ENCODE results near the gene NUP155. TPM values are rescaled to one million over a fixed set of nuclear protein-coding genes. Genes with fewer than 3 reads are reported as not detected.
"Not testable (repeated sequence)": the region's sequence is repeated elsewhere in the genome, so short reads cannot be mapped to it uniquely, and the experiment has no call there.

NUP155 gene
- total and polyA plus RNA-seq, 7 experiments from 2014 or later: 18.7 to 51.2 (median 24.7) TPM

DNA sequence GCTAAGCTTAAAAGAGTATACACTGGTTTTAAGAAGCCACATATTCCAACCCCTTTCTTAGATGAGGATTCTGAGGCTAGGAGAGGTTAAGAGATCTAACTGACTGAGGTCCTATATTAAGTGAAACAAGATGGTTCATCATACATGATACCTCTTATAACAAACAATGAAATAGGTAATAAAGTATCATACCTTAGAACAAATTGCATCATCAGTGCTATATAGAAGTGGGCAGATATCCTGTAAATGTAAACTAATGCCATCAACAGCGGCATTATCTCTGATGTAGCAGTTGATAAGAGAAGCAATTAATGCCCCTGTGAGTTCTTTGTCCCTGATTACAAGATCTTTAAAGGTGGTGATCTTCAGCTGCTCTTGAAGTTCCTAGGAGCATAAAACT is 60.5 kb downstream of the NUP155 start:
- Mint-ChIP-seq H3K4me1 (no peaks in the 10 kb centered on the region), H3K27me3 (no peaks in the 10 kb centered on the region), H3K36me3 (peaks cover 9 to 45% (median 37%) of the 10 kb centered on the region in 5 donors), H3K9me3 (no peaks in the 10 kb centered on the region), H3K4me3 (no peak overlapping the region), H3K27ac (no peak overlapping the region)
- DNase-seq: no peak
- Histone ChIP-seq H3K4me3 (ENCODE audit: low read length) (no peak overlapping the region), H3K27ac (ENCODE audit: low read depth, low read length) (no peak overlapping the region), H3K4me1 (ENCODE audit: control insufficient read depth in 2 of 2, insufficient read depth in 2 of 2, low read length in 2 of 2) (no peaks in the 10 kb centered on the region), H3K36me3 (ENCODE audit: control insufficient read depth in 2 of 3, insufficient read depth in 3 of 3, low read length in 3 of 3) (peaks cover 5 to 66% (median 20%) of the 10 kb centered on the region in 3 experiments), H3K27me3 (ENCODE audit: control insufficient read depth in 2 of 2, insufficient read depth in 2 of 2, low read length in 2 of 2) (no peaks in the 10 kb centered on the region), H3K9me3 (ENCODE audit: control insufficient read depth in 2 of 3, low read length in 3 of 3) (no peaks in the 10 kb centered on the region)
- intact Hi-C loops (cut with micrococcal nuclease): loop anchor here in 1 of 2 donors (10.0 kb wide), 1 partner anchor 266 kb away; no protein-coding TSS in a partner anchor
- ChIA-PET CTCF (no interaction called here), POLR2A (no interaction called here)
- ATAC-seq: no peak

DNA sequence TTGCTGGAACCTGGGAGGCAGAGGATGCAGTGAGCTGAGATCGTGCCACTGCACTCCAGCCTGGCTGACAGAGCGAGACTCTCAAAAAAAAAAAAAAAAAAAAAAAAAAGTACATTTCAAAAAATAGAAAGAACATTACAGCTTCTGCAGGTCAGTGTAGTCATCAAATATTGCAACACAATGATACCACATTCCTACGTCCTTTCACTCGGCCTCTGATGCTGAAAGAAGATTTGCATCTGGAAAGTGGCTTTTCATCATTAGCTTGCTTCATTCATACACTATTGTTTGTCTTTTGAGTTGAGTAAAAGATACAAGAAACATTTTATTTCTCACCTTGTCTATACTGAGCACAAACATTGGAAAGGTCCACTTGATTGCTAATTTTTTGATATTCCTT is 62.1 kb downstream of the NUP155 start:
- no peak overlapping the region for H3K4me3 ChIP-seq (ENCODE audit: low read length)
- no peak overlapping the region for H3K27ac Mint-ChIP-seq
- no peaks in the 10 kb centered on the region for H3K27me3 Mint-ChIP-seq
- intact Hi-C loops (cut with micrococcal nuclease): no loop called here
- H3K4me3 Mint-ChIP-seq: no peak overlapping the region
- ATAC-seq (no peak), DNase-seq (no peak)
- POLR2A ChIA-PET: no interaction called here
- H3K36me3 Mint-ChIP-seq: peaks cover 14 to 39% (median 34%) of the 10 kb centered on the region in 5 donors
- H3K9me3 ChIP-seq (ENCODE audit: control insufficient read depth in 2 of 3, low read length in 3 of 3): no peaks in the 10 kb centered on the region
- H3K4me1 Mint-ChIP-seq: no peaks in the 10 kb centered on the region
- CTCF ChIA-PET: interaction anchor here (0.6 kb wide), 1 partner anchor 265 kb away, joined by 5 read pairs; no protein-coding TSS in a partner anchor
- no peaks in the 10 kb centered on the region for H3K27me3 ChIP-seq (ENCODE audit: control insufficient read depth in 2 of 2, insufficient read depth in 2 of 2, low read length in 2 of 2)
- no peak overlapping the region for H3K27ac ChIP-seq (ENCODE audit: low read depth, low read length)
- H3K4me1 ChIP-seq (ENCODE audit: control insufficient read depth in 2 of 2, insufficient read depth in 2 of 2, low read length in 2 of 2): no peaks in the 10 kb centered on the region
- no peaks in the 10 kb centered on the region for H3K9me3 Mint-ChIP-seq
- peaks cover 13 to 65% (median 28%) of the 10 kb centered on the region in 3 experiments for H3K36me3 ChIP-seq (ENCODE audit: control insufficient read depth in 2 of 3, insufficient read depth in 3 of 3, low read length in 3 of 3)

DNA sequence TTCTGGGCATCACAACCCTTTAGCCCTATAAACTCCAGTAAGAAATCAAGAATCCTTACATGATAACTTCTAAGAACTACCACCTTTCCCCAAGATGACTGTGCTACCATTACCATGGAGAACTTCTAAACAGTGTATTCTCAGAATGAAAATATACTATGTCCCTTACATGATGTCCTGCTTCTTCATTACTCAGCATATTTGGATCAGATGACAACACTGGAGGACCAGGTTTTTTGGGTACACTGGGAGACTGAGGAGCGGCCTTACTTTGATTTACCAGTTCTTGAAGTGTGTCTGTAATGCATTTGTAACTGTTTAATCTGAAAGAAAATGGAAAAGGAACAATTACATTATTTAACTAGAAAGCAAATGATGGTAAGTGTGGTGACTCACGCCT is 66.0 kb downstream of the NUP155 start:
- POLR2A ChIA-PET: no interaction called here
- H3K4me1 Mint-ChIP-seq: no peaks in the 10 kb centered on the region
- DNase-seq: no peak
- no peaks in the 10 kb centered on the region for H3K4me1 ChIP-seq (ENCODE audit: control insufficient read depth in 2 of 2, insufficient read depth in 2 of 2, low read length in 2 of 2)
- H3K27me3 Mint-ChIP-seq: no peaks in the 10 kb centered on the region
- H3K4me3 ChIP-seq (ENCODE audit: low read length): no peak overlapping the region
- H3K9me3 ChIP-seq (ENCODE audit: control insufficient read depth in 2 of 3, low read length in 3 of 3): no peaks in the 10 kb centered on the region
- no peak overlapping the region for H3K4me3 Mint-ChIP-seq
- peak overlapping the region in 1 of 9 donors; percentile 6 for H3K27ac Mint-ChIP-seq
- H3K36me3 Mint-ChIP-seq: peaks cover 13 to 40% (median 28%) of the 10 kb centered on the region in 5 donors
- peaks cover 19 to 77% (median 36%) of the 10 kb centered on the region in 3 experiments for H3K36me3 ChIP-seq (ENCODE audit: control insufficient read depth in 2 of 3, insufficient read depth in 3 of 3, low read length in 3 of 3)
- H3K27ac ChIP-seq (ENCODE audit: low read depth, low read length): no peak overlapping the region
- no peak for ATAC-seq
- no peaks in the 10 kb centered on the region for H3K27me3 ChIP-seq (ENCODE audit: control insufficient read depth in 2 of 2, insufficient read depth in 2 of 2, low read length in 2 of 2)
- no peaks in the 10 kb centered on the region for H3K9me3 Mint-ChIP-seq
- intact Hi-C loops (cut with micrococcal nuclease): no loop called here
- CTCF ChIA-PET: no interaction called here

DNA sequence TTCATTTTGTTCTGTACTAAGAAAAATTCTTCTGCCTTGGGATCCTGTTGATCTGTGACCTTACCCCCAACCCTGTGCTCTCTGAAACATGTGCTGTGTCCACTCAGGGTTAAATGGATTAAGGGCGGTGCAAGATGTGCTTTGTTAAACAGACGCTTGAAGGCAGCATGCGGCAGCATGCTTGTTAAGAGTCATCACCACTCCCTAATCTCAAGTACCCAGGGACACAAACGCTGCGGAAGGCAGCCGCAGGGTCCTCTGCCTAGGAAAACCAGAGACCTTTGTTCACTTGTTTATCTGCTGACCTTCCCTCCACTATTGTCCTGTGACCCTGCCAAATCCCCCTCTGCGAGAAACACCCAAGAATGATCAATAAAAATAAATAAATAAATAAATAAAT is 74.6 kb downstream of the NUP155 start:
- peaks cover 4 to 43% (median 29%) of the 10 kb centered on the region in 5 donors for H3K36me3 Mint-ChIP-seq
- H3K27ac ChIP-seq (ENCODE audit: low read depth, low read length); DNase-seq; CTCF ChIA-PET; H3K4me3 Mint-ChIP-seq; ATAC-seq; H3K9me3 ChIP-seq (ENCODE audit: control insufficient read depth in 2 of 3, low read length in 3 of 3); H3K27me3 Mint-ChIP-seq; H3K4me3 ChIP-seq (ENCODE audit: low read length); H3K4me1 ChIP-seq (ENCODE audit: control insufficient read depth in 2 of 2, insufficient read depth in 2 of 2, low read length in 2 of 2); H3K27me3 ChIP-seq (ENCODE audit: control insufficient read depth in 2 of 2, insufficient read depth in 2 of 2, low read length in 2 of 2); H3K4me1 Mint-ChIP-seq; H3K27ac Mint-ChIP-seq; POLR2A ChIA-PET; H3K9me3 Mint-ChIP-seq: not testable (repeated sequence)
- intact Hi-C loops (cut with micrococcal nuclease): loop anchor here in 1 of 2 donors (10.0 kb wide), 1 partner anchor 52 kb away; the partner anchor contains the start of gene CPLANE1
- peaks cover 7 to 53% (median 9%) of the 10 kb centered on the region in 3 experiments for H3K36me3 ChIP-seq (ENCODE audit: control insufficient read depth in 2 of 3, insufficient read depth in 3 of 3, low read length in 3 of 3)

DNA sequence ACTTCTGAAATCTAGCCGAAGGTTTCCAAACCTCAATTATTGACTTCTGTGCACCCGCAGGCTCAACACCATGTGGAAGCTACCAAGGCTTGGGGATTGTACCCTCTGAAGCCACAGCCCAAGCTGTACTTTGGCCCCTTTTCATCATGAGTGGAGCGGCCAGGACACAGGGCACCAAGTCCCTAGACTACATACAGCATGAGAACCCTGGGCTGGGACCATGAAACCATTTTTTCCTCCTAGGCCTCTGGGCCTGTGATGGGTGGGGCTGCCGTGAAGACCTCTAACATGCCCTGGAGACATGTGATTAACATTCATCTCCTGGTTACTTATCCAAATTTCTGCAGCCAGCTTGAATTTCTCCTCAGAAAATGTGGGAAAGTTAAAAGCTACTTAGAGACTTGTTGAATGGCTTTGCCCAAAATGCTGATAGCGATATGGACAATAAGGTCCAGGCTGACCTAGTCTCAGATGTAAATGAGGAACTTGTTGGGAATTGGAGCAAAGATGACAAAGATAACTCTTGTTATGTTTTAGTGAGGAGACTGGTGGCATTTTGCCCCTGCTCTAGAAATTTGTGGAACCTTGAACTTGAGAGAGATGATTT is 87.6 kb downstream of the NUP155 start:
- Histone ChIP-seq H3K4me1 (ENCODE audit: control insufficient read depth in 2 of 2, insufficient read depth in 2 of 2, low read length in 2 of 2) (no peaks in the 10 kb centered on the region), H3K36me3 (ENCODE audit: control insufficient read depth in 2 of 3, insufficient read depth in 3 of 3, low read length in 3 of 3) (no peaks in the 10 kb centered on the region), H3K9me3 (ENCODE audit: control insufficient read depth in 2 of 3, low read length in 3 of 3) (peaks cover 0 to 13% (median 2%) of the 10 kb centered on the region in 3 experiments), H3K27me3 (ENCODE audit: control insufficient read depth in 2 of 2, insufficient read depth in 2 of 2, low read length in 2 of 2) (no peaks in the 10 kb centered on the region), H3K4me3 (ENCODE audit: low read length) (no peak overlapping the region), H3K27ac (ENCODE audit: low read depth, low read length) (no peak overlapping the region)
- peaks cover 0 to 69% (median 29%) of the 10 kb centered on the region in 11 donors for H3K9me3 Mint-ChIP-seq
- H3K4me3 Mint-ChIP-seq: no peak overlapping the region
- DNase-seq (no peak), ATAC-seq (no peak)
- H3K4me1 Mint-ChIP-seq: no peaks in the 10 kb centered on the region
- no peak overlapping the region for H3K27ac Mint-ChIP-seq
- peaks cover 6 to 23% (median 14%) of the 10 kb centered on the region in 5 donors for H3K36me3 Mint-ChIP-seq
- ChIA-PET POLR2A (no interaction called here), CTCF (no interaction called here)
- intact Hi-C loops (cut with micrococcal nuclease): no loop called here
- peaks cover 0 to 18% (median 0%) of the 10 kb centered on the region in 5 donors for H3K27me3 Mint-ChIP-seq

DNA sequence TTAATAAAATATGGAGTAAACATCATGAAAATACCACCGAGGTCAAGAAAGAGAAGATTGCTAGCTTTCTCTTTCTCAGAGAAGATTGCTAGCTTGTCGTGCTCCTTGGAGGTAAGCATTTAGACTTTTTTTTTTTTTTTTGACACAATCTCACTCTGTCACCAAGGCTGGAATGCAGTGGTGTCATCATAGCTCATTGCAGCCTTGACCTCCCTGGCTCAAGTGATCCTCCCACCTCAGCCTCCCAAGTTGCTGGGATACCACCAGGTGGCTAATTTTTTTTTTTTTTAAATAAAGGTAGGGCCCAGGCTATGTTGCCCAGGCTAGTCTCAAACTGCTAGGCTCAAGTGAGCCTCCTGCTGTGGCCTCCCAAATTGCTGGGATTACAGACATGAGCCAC is 95.4 kb downstream of the NUP155 start:
- H3K27me3 ChIP-seq (ENCODE audit: control insufficient read depth in 2 of 2, insufficient read depth in 2 of 2, low read length in 2 of 2): no peaks in the 10 kb centered on the region
- ChIA-PET CTCF (no interaction called here), POLR2A (no interaction called here)
- H3K36me3 ChIP-seq (ENCODE audit: control insufficient read depth in 2 of 3, insufficient read depth in 3 of 3, low read length in 3 of 3): no peaks in the 10 kb centered on the region
- no peak for DNase-seq
- H3K9me3 ChIP-seq (ENCODE audit: control insufficient read depth in 2 of 3, low read length in 3 of 3): peaks cover 0 to 2% (median 1%) of the 10 kb centered on the region in 3 experiments
- intact Hi-C loops (cut with micrococcal nuclease): no loop called here
- H3K9me3 Mint-ChIP-seq: peaks cover 0 to 24% (median 15%) of the 10 kb centered on the region in 11 donors
- H3K36me3 Mint-ChIP-seq: peaks cover 3 to 12% (median 6%) of the 10 kb centered on the region in 5 donors
- H3K4me1 Mint-ChIP-seq: no peaks in the 10 kb centered on the region
- no peak overlapping the region for H3K27ac ChIP-seq (ENCODE audit: low read depth, low read length)
- no peak overlapping the region for H3K4me3 Mint-ChIP-seq
- no peak for ATAC-seq
- no peak overlapping the region for H3K27ac Mint-ChIP-seq
- H3K27me3 Mint-ChIP-seq: peaks cover 0 to 5% (median 0%) of the 10 kb centered on the region in 5 donors
- no peak overlapping the region for H3K4me3 ChIP-seq (ENCODE audit: low read length)
- H3K4me1 ChIP-seq (ENCODE audit: control insufficient read depth in 2 of 2, insufficient read depth in 2 of 2, low read length in 2 of 2): no peaks in the 10 kb centered on the region

DNA sequence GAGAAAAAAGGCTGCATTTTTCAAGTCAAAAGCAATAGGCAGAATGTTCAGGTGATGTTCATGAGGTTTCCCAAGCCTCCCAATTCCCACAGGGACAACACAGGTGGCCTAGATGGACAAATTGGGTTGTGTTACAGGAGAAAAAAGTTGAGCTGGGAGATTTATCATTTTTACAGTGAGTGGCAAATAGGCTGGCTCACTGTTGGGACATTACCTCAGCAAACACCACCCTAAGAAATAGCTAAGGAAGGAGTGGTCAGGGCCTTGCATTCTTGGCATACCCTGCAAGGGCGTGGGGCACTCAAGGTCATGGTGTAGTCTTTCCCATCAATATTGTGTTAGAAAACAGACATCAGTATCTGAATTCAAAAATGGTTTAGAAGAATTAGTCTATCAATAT is 98.4 kb downstream of the NUP155 start:
- no peak overlapping the region for H3K4me3 ChIP-seq (ENCODE audit: low read length)
- H3K27me3 ChIP-seq (ENCODE audit: control insufficient read depth in 2 of 2, insufficient read depth in 2 of 2, low read length in 2 of 2): no peaks in the 10 kb centered on the region
- no peak overlapping the region for H3K4me3 Mint-ChIP-seq
- H3K4me1 ChIP-seq (ENCODE audit: control insufficient read depth in 2 of 2, insufficient read depth in 2 of 2, low read length in 2 of 2): no peaks in the 10 kb centered on the region
- no peak overlapping the region for H3K27ac Mint-ChIP-seq
- no peaks in the 10 kb centered on the region for H3K4me1 Mint-ChIP-seq
- no peaks in the 10 kb centered on the region for H3K36me3 ChIP-seq (ENCODE audit: control insufficient read depth in 2 of 3, insufficient read depth in 3 of 3, low read length in 3 of 3)
- H3K27me3 Mint-ChIP-seq: no peaks in the 10 kb centered on the region
- peaks cover 0 to 4% (median 0%) of the 10 kb centered on the region in 3 experiments for H3K9me3 ChIP-seq (ENCODE audit: control insufficient read depth in 2 of 3, low read length in 3 of 3)
- POLR2A ChIA-PET: no interaction called here
- peaks cover 0 to 12% (median 6%) of the 10 kb centered on the region in 5 donors for H3K36me3 Mint-ChIP-seq
- CTCF ChIA-PET: no interaction called here
- DNase-seq (no peak), ATAC-seq (no peak)
- no peak overlapping the region for H3K27ac ChIP-seq (ENCODE audit: low read depth, low read length)
- peaks cover 0 to 21% (median 17%) of the 10 kb centered on the region in 11 donors for H3K9me3 Mint-ChIP-seq
- intact Hi-C loops (cut with micrococcal nuclease): no loop called here
